ENCODE data around the gene CD207.
"Not testable (repeated sequence)": the region's sequence is repeated elsewhere in the genome, so short reads cannot be mapped to it uniquely, and the experiment has no call there.

Gene CD207

DNA sequence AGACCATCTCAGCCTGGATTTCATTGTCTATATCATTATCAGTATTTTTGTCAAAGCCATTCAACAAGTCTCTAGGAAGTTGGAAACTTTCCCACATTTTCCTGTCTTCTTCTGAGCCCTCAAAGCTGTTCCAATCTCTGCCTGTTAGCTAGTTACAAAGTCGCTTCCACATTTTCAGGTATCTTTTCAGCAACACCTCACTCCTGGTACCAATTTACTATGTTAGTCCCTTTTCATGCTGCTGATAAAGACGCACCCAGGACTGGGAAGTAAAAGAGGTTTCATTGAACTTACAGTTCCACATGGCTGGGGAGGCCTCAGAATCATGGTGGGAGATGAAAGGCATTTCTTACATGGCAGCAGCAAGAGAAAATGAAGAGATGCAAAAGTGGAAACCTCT, 35.9 kb downstream of the CD207 start:
- TF ChIP-seq, protein P1, sequence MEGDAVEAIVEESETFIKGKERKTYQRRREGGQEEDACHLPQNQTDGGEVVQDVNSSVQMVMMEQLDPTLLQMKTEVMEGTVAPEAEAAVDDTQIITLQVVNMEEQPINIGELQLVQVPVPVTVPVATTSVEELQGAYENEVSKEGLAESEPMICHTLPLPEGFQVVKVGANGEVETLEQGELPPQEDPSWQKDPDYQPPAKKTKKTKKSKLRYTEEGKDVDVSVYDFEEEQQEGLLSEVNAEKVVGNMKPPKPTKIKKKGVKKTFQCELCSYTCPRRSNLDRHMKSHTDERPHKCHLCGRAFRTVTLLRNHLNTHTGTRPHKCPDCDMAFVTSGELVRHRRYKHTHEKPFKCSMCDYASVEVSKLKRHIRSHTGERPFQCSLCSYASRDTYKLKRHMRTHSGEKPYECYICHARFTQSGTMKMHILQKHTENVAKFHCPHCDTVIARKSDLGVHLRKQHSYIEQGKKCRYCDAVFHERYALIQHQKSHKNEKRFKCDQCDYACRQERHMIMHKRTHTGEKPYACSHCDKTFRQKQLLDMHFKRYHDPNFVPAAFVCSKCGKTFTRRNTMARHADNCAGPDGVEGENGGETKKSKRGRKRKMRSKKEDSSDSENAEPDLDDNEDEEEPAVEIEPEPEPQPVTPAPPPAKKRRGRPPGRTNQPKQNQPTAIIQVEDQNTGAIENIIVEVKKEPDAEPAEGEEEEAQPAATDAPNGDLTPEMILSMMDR (IDR thresholded peaks at IDR 0.05; ENCODE audit: low read depth, low read length, missing control alignments): no peak
- no peak for DNase-seq (ENCODE audit: extremely low read depth, low read depth)
- no peak overlapping the region for H3K4me3 ChIP-seq (replicated peaks; ENCODE audit: low read depth, low read length)

DNA sequence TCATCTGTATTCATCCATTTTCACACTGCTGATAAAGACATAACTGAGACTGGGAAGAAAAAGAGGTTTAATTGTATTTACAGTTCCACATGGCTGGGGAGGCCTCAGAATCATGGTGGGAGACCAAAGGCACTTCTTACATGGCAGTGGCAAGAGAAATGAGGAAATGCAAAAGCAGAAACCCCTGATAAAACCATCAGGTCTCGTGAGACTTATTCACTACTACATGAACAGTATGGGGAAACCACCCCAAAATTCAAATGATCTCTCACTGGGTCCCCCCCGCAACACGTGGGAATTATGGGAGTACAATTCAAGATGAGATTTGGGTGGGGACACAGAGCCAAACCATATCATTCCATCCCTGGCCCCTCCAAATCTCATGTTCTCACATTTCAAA, 37.6 kb downstream of the CD207 start:
- not testable (repeated sequence) for H3K4me3 ChIP-seq (replicated peaks; ENCODE audit: low read depth, low read length); DNase-seq (ENCODE audit: extremely low read depth, low read depth)

DNA sequence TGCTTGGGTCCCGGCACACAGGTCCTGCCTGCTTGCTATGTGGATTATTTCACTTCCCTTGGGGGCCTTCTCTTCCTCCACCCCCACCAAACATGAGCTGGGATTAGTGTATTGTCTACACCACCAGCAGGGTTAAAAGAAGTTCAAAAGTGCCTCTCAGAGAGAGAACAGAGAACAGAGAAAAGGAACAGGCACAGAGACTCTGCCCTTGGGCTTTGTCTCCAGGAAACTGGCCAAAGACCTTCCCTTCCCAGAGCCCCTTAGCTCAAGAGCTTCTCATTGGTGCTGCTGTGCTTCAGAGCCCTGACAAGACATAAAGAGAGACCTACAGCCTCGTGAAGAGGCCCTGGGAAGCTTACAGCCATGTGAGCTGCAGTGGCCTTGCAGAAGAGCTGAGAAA, 38.1 kb downstream of the CD207 start:
- no peak for DNase-seq (ENCODE audit: extremely low read depth, low read depth)
- TF ChIP-seq, protein P1 (IDR thresholded peaks at IDR 0.05; ENCODE audit: low read depth, low read length, missing control alignments): no peak
- H3K4me3 ChIP-seq (replicated peaks; ENCODE audit: low read depth, low read length): no peak overlapping the region

DNA sequence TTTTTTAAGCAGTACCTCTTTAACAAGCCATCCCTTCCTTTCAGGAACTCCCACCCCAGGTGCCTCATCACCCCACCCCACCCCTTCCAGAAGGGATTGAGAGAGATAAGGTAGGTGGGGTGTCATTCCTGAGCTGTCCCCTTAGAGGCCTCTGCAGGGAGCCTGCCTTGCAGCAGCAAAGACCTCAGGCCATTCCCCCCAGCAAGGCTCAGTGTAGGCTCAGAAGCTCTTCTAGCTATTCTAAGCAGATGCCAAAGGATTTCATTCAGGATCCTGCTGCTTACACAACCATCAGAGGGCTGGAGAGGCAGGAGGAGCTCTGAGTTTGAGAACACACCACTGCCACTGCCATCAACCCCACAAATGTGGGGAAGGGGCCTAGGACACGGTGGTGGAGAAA, 39.4 kb downstream of the CD207 start:
- H3K4me3 ChIP-seq (replicated peaks; ENCODE audit: low read depth, low read length): no peak overlapping the region
- TF ChIP-seq, protein P1 (IDR thresholded peaks at IDR 0.05; ENCODE audit: low read depth, low read length, missing control alignments): no peak
- no peak for DNase-seq (ENCODE audit: extremely low read depth, low read depth)

DNA sequence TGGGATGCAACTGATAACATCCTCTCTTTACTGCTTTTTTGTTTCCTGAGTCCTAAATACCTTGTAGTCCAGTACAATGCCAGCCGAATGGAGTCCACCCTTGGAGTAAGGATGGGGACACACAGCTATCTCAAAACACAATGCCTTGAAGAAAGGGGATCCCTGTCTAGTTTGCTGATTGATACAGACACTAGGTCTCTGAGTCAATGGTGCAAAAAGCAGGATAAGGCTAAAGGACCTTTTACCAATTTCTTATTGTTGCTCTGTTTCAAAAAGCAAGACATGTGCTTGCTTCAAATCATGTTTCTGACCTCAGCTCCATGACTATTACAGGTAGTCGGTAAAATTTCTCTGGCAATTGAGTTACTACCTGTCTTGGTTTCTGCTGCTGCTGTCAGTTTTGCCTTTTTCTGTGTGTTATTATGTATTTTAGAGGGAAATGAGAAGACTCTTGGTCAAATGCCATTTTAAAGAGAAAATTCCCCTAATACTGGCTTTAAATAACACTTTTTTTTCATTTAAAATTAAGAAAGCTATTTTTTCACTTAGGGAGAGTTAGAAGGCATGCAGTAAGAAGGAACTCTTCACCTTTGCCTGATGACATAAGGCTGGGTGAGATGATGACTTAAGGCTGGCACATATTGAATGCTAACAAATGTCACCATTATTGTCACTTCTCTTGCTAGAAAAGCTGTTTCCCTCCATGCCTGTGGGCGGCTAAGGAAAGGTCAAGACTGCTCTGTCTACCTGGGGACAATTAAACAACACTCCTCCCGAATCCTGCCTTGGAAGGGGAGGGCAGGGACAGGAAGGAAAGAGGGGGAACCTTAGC, 40.2 kb downstream of the CD207 start:
- H3K4me3 ChIP-seq (replicated peaks; ENCODE audit: low read depth, low read length): no peak overlapping the region
- no peak for DNase-seq (ENCODE audit: extremely low read depth, low read depth)
- TF ChIP-seq, protein P1 (IDR thresholded peaks at IDR 0.05; ENCODE audit: low read depth, low read length, missing control alignments): no peak

DNA sequence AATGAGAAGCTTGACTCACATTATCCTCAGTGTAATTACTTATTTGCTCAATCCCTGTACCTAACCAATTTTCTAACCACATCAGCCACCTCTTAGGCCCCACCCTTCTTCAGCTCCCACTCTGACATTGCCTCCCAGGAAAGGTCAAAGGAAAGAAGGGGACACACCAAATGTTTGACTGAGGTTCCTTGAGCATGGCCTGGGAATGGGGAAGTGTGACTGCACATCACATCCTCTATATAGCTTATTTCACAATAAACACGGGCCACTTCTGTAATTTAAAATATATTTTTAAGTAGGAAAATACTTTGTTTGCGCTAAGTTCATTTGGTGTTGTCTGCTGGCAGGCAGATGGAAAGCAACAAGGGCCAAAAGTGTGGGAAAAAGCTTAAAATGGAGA, 42.2 kb downstream of the CD207 start:
- DNase-seq (ENCODE audit: extremely low read depth, low read depth): no peak
- TF ChIP-seq, protein P1 (IDR thresholded peaks at IDR 0.05; ENCODE audit: low read depth, low read length, missing control alignments): no peak
- no peak overlapping the region for H3K4me3 ChIP-seq (replicated peaks; ENCODE audit: low read depth, low read length)

DNA sequence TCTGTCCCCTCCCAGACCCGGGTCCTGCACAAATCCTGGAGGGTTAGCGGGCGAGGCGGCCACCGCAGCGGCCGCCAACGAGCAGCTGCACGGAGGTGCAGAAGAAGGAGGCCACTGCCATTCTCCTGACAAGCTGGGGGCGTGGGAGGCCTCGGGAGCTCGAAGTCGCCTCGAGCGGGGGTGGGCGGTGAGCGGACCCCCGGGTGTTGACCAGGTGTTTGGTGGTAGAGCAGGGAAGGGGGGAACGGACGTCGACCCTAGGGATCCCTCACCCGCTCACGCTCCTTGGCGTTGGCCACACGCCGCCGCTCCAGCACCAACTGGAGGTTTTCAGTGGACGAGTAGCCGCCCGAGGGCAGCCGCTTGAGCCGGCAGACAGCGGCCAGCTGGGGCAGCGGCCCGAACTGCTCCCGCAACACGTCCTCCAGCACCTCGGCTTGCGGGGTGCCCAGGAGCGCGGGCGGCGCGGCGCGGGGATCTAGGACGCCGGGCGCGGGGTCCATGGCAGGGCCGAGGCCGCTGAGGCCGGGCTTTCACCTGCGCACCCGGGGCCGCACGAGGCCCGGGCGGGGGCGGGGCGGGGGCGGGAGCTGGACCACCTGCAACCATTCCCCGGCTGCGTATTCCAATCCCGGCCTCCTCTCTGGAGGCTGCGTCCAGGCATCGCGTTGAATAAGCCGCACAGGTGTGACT, 45.3 kb downstream of the CD207 start, which contains the start of gene FIGLA:
FIGLA (minus strand) TSS at position 508 of the 693 bp plus-strand sequence; CDS start at position 503, 5 bp downstream.
- TF ChIP-seq, protein P1 (IDR thresholded peaks at IDR 0.05; ENCODE audit: low read depth, low read length, missing control alignments): no peak
- H3K4me3 ChIP-seq (replicated peaks; ENCODE audit: low read depth, low read length): no peak within 1 kb of the TSS
- DNase-seq (ENCODE audit: extremely low read depth, low read depth): no peak

Measured in HFF-Myc (cell line).